HEK293 (cell line): ENCODE data around the gene RTL1.

Source experiments
- CTCF ChIA-PET: fragments of 350-600 bp; formaldehyde crosslinking; extraction: SDS; loops from one replicate; lab custom pipeline; 2021; ENCODE audit warnings: antibody characterized with exemption; lab: Yijun Ruan, JAX
- POLR2A ChIA-PET: fragments of 300-600 bp; formaldehyde crosslinking; extraction: SDS; loops from one replicate; lab custom pipeline; 2020; ENCODE audit warnings: antibody characterized with exemption, inconsistent platforms; lab: Yijun Ruan, JAX
- H3K27ac ChIP-seq: fragments of 200-500 bp; sonication (Bioruptor generic); 2 replicates; pipeline ENCODE4 v1.5.1; 2014; ENCODE audit warnings: low read depth, low read length, control low read depth, inconsistent platforms; ENCODE audit errors: extremely low read depth
- H3K36me3 ChIP-seq, 2 experiments: fragments of 200-500 bp in 1 of 2; sonication (Bioruptor generic) in 1 of 2; 1 replicate in 1 of 2; 2 replicates in 1 of 2; pipeline ENCODE4 v1.5.1; 2014 to 2017; ENCODE audit warnings: inconsistent platforms in 2 of 2, low read length in 2 of 2; ENCODE audit not compliant: control insufficient read depth in 2 of 2, insufficient read depth in 1 of 2
- H3K4me1 ChIP-seq: fragments of 200-500 bp; sonication (Bioruptor generic); 2 replicates; pipeline ENCODE4 v1.5.1; 2014; ENCODE audit warnings: mild to moderate bottlenecking, low read length, inconsistent platforms; ENCODE audit not compliant: control insufficient read depth, insufficient read depth
- H3K4me3 ChIP-seq: 2 replicates; pipeline ENCODE4 v1.5.1; 2011; ENCODE audit warnings: low read depth, mild to moderate bottlenecking, control low read depth, low read length, moderate library complexity
- H3K9me3 ChIP-seq: fragments of 200-500 bp; sonication (Bioruptor generic); 2 replicates; pipeline ENCODE4 v1.5.1; 2014; ENCODE audit warnings: low read depth, low read length, inconsistent platforms; ENCODE audit not compliant: control insufficient read depth, insufficient read depth
- EGR2 ChIP-seq: fragments of 450-650 bp; formaldehyde crosslinking; IDR thresholded peaks from 2 replicates; pipeline ENCODE4 v1.5.1; 2016; ENCODE audit warnings: low read depth, missing biosample characterization, missing genetic modification characterization
- GFI1B ChIP-seq: fragments of 450-650 bp; formaldehyde crosslinking; IDR thresholded peaks from 2 replicates; pipeline ENCODE4 v1.5.1; 2016; ENCODE audit warnings: missing biosample characterization, missing genetic modification characterization
- HOXA7 ChIP-seq: sonication (generic); formaldehyde crosslinking; IDR thresholded peaks from 2 replicates; pipeline ENCODE4 v1.8.1; 2022; ENCODE audit warnings: missing genetic modification reagents, borderline replicate concordance
- MYNN ChIP-seq: fragments of 450-650 bp; formaldehyde crosslinking; IDR thresholded peaks from 2 replicates; pipeline ENCODE4 v1.5.1; 2016; ENCODE audit warnings: missing biosample characterization, missing genetic modification characterization, borderline replicate concordance
- PRDM1 ChIP-seq: fragments of 450-650 bp; formaldehyde crosslinking; IDR thresholded peaks from 2 replicates; pipeline ENCODE4; 2016; ENCODE audit warnings: missing biosample characterization, missing genetic modification characterization
- SETDB1 ChIP-seq: IDR thresholded peaks from one replicate; pipeline ENCODE4 v1.6.1; 2017; ENCODE audit warnings: mild to moderate bottlenecking, low read length, moderate library complexity, mixed read lengths; ENCODE audit not compliant: insufficient read length
- ZBTB17 ChIP-seq: fragments of 450-650 bp; formaldehyde crosslinking; IDR thresholded peaks from 2 replicates; pipeline ENCODE4 v1.5.1; 2016; ENCODE audit warnings: missing biosample characterization, missing genetic modification characterization
- ZBTB8A ChIP-seq: fragments of 450-650 bp; formaldehyde crosslinking; IDR thresholded peaks from 2 replicates; pipeline ENCODE4 v1.5.1; 2016; ENCODE audit warnings: missing biosample characterization, missing genetic modification characterization
- ZFHX2 ChIP-seq: fragments of 450-650 bp; formaldehyde crosslinking; conservative IDR thresholded peaks from 2 replicates; pipeline ENCODE4 v1.5.1; 2016; ENCODE audit warnings: missing biosample characterization, missing genetic modification characterization
- ZIC2 ChIP-seq: fragments of 450-650 bp; formaldehyde crosslinking; IDR thresholded peaks from 2 replicates; pipeline ENCODE4 v1.5.1; 2016; ENCODE audit warnings: missing biosample characterization, missing genetic modification characterization
- ZNF146 ChIP-seq: fragments of 450-650 bp; formaldehyde crosslinking; IDR thresholded peaks from 2 replicates; pipeline ENCODE4 v1.5.1; 2016; ENCODE audit warnings: missing biosample characterization, missing genetic modification characterization
- ZNF155 ChIP-seq: fragments of 450-650 bp; formaldehyde crosslinking; IDR thresholded peaks from 2 replicates; pipeline ENCODE4 v1.5.1; 2016; ENCODE audit warnings: missing biosample characterization, missing genetic modification characterization
- ZNF157 ChIP-seq: fragments of 450-650 bp; formaldehyde crosslinking; IDR thresholded peaks from 2 replicates; pipeline ENCODE4 v1.5.1; 2016; ENCODE audit warnings: missing biosample characterization, missing genetic modification characterization
- ZNF18 ChIP-seq: fragments of 450-650 bp; formaldehyde crosslinking; IDR thresholded peaks from 2 replicates; pipeline ENCODE4 v1.5.1; 2016; ENCODE audit warnings: missing biosample characterization, missing genetic modification characterization
- ZNF223 ChIP-seq: fragments of 450-650 bp; formaldehyde crosslinking; IDR thresholded peaks from 2 replicates; pipeline ENCODE4 v1.5.1; 2016; ENCODE audit warnings: missing biosample characterization, missing genetic modification characterization
- ZNF24 ChIP-seq: fragments of 450-650 bp; formaldehyde crosslinking; IDR thresholded peaks from 2 replicates; pipeline ENCODE4 v1.5.1; 2016; ENCODE audit warnings: missing biosample characterization, missing genetic modification characterization
- ZNF248 ChIP-seq: fragments of 450-650 bp; formaldehyde crosslinking; IDR thresholded peaks from 2 replicates; pipeline ENCODE4 v1.5.1; 2017; ENCODE audit warnings: missing biosample characterization, missing genetic modification characterization
- ZNF391 ChIP-seq: fragments of 450-650 bp; formaldehyde crosslinking; IDR thresholded peaks from 2 replicates; pipeline ENCODE4 v1.5.1; 2016; ENCODE audit warnings: low read depth, missing biosample characterization, missing genetic modification characterization, borderline replicate concordance
- ZNF416 ChIP-seq: fragments of 450-650 bp; formaldehyde crosslinking; IDR thresholded peaks from 2 replicates; pipeline ENCODE4 v1.5.1; 2016; ENCODE audit warnings: missing biosample characterization, missing genetic modification characterization
- ZNF514 ChIP-seq: fragments of 450-650 bp; formaldehyde crosslinking; IDR thresholded peaks from 2 replicates; pipeline ENCODE4 v1.5.1; 2016; ENCODE audit warnings: missing biosample characterization, missing genetic modification characterization
- ZNF670 ChIP-seq: fragments of 450-650 bp; formaldehyde crosslinking; IDR thresholded peaks from 2 replicates; pipeline ENCODE4 v1.5.1; 2016; ENCODE audit warnings: missing biosample characterization, missing genetic modification characterization, low read depth
- ZSCAN18 ChIP-seq: fragments of 450-650 bp; formaldehyde crosslinking; IDR thresholded peaks from 2 replicates; pipeline ENCODE4 v1.5.1; 2016; ENCODE audit warnings: missing biosample characterization, missing genetic modification characterization
- ZSCAN23 ChIP-seq: fragments of 450-650 bp; formaldehyde crosslinking; IDR thresholded peaks from 2 replicates; pipeline ENCODE4 v1.5.1; 2016; ENCODE audit warnings: missing biosample characterization, missing genetic modification characterization
- TF ChIP-seq, protein P1 (sequence below): fragments of 450-650 bp; IDR thresholded peaks from 2 replicates; pipeline ENCODE4 v1.5.1; 2018; ENCODE audit warnings: missing biosample characterization, missing genetic modification characterization

RTL1 gene

GRCh38 chr14:100849115-100849781 lies 54.3 kb downstream of the RTL1 start:
- peak; percentile 70 for TF ChIP-seq EGR2 (tag by site-specific recombination)
- peak; percentile 38; the same call in 1 of the 2 replicates for TF ChIP-seq ZBTB17 (tag by site-specific recombination)
- TF ChIP-seq ZNF391 (tag by site-specific recombination): no peak
- no peak for TF ChIP-seq MYNN (tag by site-specific recombination)
- TF ChIP-seq ZFHX2 (tag by site-specific recombination): peak; percentile 81
- peak; percentile 95 for TF ChIP-seq PRDM1 (tag by site-specific recombination)
- CTCF ChIA-PET: interaction anchor here (0.7 kb wide), 1 partner anchor 205 kb away, joined by 4 read pairs; no protein-coding TSS in a partner anchor
- POLR2A ChIA-PET: no interaction called here
- Histone ChIP-seq H3K4me3 (no peak overlapping the region), H3K4me1 (no peaks in the 10 kb centered on the region), H3K9me3 (no peaks in the 10 kb centered on the region), H3K36me3 (no peaks in the 10 kb centered on the region), H3K27ac (no peak overlapping the region)

- TF ChIP-seq ZNF157 (no peak), ZNF18 (no peak), ZNF155 (tag by site-specific recombination) (no peak), ZNF223 (tag by site-specific recombination) (no peak), ZNF146 (tag by site-specific recombination) (no peak), ZNF670 (tag by site-specific recombination) (no peak), ZNF514 (tag by site-specific recombination) (no peak), ZSCAN23 (tag by site-specific recombination) (no peak), ZIC2 (no peak), HOXA7 (CRISPR knock-in tag) (no peak), ZNF416 (no peak)
- CTCF ChIA-PET: no interaction called here
- Histone ChIP-seq H3K4me1 (no peaks in the 10 kb centered on the region), H3K36me3 (no peaks in the 10 kb centered on the region), H3K27ac (no peak overlapping the region), H3K9me3 (no peaks in the 10 kb centered on the region), H3K4me3 (no peak overlapping the region)
- POLR2A ChIA-PET: no interaction called here
Measured at GRCh38 chr14:100846309-100846859, 57.1 kb downstream of the RTL1 start.

GRCh38 chr14:100845341-100845740 lies 58.2 kb downstream of the RTL1 start:
- H3K9me3 ChIP-seq: no peaks in the 10 kb centered on the region
- ChIA-PET CTCF (no interaction called here), POLR2A (no interaction called here)
- H3K4me1 ChIP-seq: no peaks in the 10 kb centered on the region
- H3K36me3 ChIP-seq: no peaks in the 10 kb centered on the region
- no peak overlapping the region for H3K27ac ChIP-seq
- TF ChIP-seq ZNF248: no peak
- no peak for TF ChIP-seq ZBTB8A (tag by site-specific recombination)
- TF ChIP-seq ZNF24 (tag by site-specific recombination): no peak
- no peak for TF ChIP-seq ZSCAN18 (tag by site-specific recombination)
- TF ChIP-seq GFI1B (tag by site-specific recombination): no peak
- TF ChIP-seq SETDB1: no peak
- TF ChIP-seq, protein P1, sequence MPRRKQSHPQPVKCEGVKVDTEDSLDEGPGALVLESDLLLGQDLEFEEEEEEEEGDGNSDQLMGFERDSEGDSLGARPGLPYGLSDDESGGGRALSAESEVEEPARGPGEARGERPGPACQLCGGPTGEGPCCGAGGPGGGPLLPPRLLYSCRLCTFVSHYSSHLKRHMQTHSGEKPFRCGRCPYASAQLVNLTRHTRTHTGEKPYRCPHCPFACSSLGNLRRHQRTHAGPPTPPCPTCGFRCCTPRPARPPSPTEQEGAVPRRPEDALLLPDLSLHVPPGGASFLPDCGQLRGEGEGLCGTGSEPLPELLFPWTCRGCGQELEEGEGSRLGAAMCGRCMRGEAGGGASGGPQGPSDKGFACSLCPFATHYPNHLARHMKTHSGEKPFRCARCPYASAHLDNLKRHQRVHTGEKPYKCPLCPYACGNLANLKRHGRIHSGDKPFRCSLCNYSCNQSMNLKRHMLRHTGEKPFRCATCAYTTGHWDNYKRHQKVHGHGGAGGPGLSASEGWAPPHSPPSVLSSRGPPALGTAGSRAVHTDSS (tag by site-specific recombination): no peak
- no peak overlapping the region for H3K4me3 ChIP-seq
